GM12801 (cell line): ENCODE results near the gene HDAC10.

ENCODE experiments used
- TF ChIP-seq, protein P1 (sequence below): IDR thresholded peaks from one replicate; pipeline ENCODE4 v1.5.1; 2011; ENCODE audit warnings: control low read depth; ENCODE audit not compliant: insufficient read length; ENCODE audit errors: extremely low read depth

Gene HDAC10

DNA sequence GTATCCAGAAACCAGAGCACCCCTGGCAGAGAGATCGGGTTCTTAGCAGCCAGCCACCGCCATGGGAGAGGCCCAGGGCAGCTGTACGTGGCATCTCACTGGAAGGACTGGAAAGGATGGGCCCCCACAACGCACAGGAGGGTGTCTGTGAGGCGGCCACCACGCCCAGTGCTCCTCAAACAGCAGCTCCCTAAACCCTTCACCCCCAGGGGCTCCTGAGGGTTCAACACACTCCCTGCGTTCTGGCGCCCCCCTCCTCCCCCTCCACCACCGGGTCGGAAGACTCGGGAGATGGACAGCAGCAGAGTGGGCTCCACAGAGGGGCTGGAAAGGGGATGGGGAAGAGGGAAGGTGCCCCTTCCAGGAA lies 9.4 kb upstream of the HDAC10 start:
- TF ChIP-seq, protein P1, sequence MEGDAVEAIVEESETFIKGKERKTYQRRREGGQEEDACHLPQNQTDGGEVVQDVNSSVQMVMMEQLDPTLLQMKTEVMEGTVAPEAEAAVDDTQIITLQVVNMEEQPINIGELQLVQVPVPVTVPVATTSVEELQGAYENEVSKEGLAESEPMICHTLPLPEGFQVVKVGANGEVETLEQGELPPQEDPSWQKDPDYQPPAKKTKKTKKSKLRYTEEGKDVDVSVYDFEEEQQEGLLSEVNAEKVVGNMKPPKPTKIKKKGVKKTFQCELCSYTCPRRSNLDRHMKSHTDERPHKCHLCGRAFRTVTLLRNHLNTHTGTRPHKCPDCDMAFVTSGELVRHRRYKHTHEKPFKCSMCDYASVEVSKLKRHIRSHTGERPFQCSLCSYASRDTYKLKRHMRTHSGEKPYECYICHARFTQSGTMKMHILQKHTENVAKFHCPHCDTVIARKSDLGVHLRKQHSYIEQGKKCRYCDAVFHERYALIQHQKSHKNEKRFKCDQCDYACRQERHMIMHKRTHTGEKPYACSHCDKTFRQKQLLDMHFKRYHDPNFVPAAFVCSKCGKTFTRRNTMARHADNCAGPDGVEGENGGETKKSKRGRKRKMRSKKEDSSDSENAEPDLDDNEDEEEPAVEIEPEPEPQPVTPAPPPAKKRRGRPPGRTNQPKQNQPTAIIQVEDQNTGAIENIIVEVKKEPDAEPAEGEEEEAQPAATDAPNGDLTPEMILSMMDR, result no peak

DNA sequence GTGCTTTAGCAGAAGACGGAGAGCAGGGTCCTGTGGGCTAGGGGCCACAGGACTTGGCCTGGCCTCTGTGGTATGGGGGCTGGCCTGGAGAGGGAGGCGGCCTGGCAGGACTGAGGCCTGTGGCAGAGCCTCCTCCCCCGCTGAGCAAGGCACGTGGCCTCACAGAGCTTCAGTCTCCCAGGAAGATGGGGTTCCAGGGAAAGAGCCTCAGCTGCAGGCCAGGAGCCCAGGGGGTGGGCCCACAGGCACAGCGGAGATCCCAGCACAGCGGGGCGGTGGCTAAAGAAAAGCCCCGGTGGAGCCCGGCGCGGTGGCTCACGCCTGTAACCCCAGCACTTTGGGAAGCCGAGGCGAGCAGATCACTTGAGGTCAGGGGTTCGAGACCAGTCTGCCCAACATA lies 8.2 kb upstream of the HDAC10 start:
- TF ChIP-seq, protein P1, result no peak

DNA sequence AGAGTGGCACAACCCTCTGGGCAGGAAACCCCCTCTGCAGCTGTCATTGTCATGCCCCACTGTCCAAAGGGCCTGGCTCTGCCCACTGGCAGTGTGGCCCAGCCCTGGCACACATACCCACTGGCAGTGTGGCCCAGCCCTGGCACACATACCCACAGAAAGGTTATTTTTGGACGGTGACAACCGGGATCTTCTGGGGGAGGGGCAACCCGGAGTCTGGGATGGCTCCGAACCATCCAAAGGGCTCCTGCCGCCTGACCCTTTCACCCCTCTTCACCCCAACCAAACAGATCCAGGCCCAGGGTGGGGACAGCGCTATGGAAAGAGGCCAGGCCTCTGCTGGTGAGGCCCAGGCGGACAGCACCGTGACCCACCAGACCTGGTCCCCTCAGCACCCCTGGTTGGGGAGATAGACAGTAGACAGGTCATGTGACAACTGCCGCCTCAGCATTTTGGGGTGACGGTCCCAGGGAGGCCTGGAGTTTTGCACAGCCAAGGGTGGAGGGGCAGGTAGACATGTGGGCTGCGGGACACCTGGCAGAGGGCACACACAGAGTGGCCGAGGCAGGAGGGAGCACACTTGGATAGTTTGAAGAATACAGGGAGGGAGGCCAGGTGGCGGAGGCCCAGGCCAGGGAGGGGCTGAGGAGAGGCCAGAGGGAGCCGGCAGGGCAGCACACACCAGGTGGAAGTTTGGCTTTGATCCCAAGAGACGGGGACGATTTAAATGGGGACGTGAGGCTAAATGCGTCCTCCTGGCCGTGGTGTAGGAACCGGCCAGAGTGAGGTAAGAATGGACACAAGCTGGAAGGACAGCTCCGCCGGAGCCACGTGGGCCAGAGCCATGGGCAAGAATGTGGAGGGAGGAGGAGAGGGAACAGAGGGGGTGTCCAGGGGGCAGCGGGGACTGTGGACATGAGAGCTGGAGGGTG lies 7.6 kb upstream of the HDAC10 start:
- TF ChIP-seq, protein P1, result no peak

DNA sequence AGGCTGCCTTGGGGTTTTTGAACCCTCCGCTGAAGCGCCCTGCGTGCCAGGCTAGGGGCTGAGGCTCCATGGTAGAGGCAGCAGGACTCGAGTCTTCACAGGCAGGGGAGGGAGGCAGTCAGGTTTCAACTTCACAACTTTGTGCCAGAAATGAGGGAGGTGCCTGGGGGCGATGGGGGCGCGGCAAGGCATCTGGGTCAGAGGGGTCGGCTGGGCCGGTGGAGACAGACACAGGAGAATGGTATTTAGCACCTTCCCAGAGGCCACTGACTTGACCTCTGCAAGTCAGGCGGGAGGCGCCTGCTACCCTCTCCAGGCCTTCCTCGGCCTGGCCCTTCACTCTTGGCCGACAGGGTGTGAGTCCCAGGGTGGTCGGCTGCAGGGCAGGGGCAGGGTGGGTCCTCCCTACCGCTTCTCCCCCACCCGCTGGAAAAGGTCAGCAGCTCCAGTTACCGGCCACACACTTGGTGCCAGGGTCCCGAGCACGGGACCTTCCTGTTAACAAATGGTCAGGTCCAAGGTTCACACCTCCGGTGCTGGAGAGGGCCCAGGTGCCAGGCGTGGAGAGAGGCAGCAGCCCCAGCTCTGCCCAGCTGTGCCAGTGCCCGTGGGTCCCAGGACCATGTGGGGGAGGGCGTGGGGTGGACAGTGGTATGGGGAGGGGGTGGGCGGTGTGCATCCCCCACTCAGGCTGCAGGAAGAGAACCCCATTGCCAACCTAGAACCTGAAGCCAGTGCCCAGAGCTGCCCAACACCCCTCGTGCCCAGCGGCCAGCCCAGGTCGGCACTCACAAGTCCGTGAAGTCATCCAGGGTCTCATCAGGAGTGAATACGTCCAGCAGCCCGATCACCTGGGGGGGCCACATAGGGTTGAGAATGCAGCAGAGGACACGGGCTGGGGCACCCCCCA lies 6.6 kb upstream of the HDAC10 start:
- TF ChIP-seq, protein P1, result no peak

DNA sequence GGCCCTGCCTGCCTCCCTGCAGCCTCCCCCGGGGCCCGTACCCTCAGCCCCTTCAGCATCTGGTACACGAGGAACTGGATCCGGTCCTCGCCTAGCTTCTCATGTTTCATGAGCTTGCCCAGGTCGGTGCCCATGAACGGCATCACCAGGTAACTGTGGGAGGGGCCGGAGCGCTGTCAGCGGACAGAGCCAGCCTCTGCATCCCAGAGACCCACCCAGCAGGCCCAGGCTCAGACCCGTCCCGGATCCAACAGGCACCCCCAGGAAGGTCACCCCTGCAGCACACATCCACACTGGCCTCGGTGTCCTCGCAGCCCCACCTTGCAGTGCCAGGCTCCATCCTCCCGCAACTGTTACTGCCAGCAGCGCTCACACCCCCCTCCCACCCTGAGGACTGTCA lies 6.0 kb upstream of the HDAC10 start:
- TF ChIP-seq, protein P1, result no peak

DNA sequence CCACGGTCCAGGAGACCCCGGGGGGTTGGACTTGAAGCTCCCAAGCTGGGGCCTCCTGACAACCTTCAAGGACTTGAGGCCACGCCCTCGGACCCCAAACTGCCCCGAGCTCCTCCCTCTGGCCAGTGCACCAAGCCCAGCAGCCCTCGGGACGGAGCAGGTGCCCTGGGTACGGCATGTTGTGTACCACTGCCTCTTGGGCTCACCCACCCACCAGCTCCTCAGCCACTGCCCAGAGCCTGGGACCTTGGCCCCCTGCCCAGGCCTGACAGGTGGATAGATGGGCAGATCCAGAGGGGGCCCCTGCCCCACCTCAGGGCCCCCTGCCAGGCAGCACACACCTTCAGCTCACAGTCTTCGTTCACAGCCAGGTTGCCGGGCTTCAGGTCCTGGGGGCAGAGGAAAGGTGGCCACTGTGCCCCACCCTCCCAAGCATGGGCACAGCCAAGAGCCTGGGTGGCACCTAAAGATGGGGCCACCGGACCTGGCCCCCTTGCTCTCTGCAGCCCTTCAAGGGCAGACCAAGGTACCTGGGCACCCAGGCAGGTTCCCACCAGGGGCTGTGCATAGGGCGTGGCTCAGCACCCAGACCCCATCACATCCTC lies 5.3 kb upstream of the HDAC10 start:
- TF ChIP-seq, protein P1, result no peak

DNA sequence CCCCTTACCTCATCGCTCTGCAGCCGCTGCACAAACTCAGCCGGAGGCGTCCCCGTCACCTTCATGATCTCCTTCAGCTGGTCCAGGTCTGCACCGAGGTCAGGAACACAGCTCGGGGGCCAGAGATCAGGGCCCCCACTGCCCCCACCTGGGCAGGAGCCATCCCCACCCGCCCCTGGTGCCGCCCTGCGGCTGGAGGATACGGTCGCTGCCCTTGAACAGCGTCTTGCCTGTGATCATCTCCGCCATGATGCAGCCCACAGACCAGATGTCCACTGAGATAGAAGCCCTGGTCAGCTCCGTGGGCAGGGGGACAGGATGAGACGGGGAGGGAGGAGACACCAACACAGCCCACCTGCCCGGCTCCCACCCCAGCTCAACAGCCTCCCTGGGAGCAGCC lies 4.5 kb upstream of the HDAC10 start:
- TF ChIP-seq, protein P1, result no peak
